ENCODE data around the gene RIMS1. TPM values are rescaled to one million over a fixed set of nuclear protein-coding genes. Genes with fewer than 3 reads are reported as not detected.
"Not testable (repeated sequence)": the region's sequence is repeated elsewhere in the genome, so short reads cannot be mapped to it uniquely, and the experiment has no call there.

The RIMS1 gene
- total and polyA plus RNA-seq, 4 donors, result 0.09 to 0.17 TPM; not detected in 2

- TF ChIP-seq CTCF (IDR thresholded peaks at IDR 0.05; ENCODE audit: low read depth, low read length, missing input control) (no peak), REST (IDR thresholded peaks at IDR 0.05) (no peak), HNF4G (IDR thresholded peaks at IDR 0.05) (no peak), FOXA1 (IDR thresholded peaks at IDR 0.05) (no peak)
These were observed 438.2 kb downstream of the RIMS1 start (continued) for GRCh38 chr6:72324591-72324990.

- TF ChIP-seq REST (IDR thresholded peaks at IDR 0.05) (no peak), SP1 (IDR thresholded peaks at IDR 0.05) (no peak), MAX (IDR thresholded peaks at IDR 0.05) (no peak), ZBTB33 (IDR thresholded peaks at IDR 0.05) (no peak), ATF3 (IDR thresholded peaks at IDR 0.05) (no peak), YY1 (IDR thresholded peaks at IDR 0.05) (no peak), CTCF (IDR thresholded peaks at IDR 0.05; ENCODE audit: low read depth, low read length, missing input control) (no peak), JUND (IDR thresholded peaks at IDR 0.05) (no peak)
- Histone ChIP-seq H3K27ac (ENCODE audit: low read depth in 1 of 2, low read length in 2 of 2) (no peak overlapping the region), H3K27me3 (ENCODE audit: control insufficient read depth in 4 of 4, insufficient read depth in 4 of 4, low read length in 3 of 4) (peaks cover 0 to 4% (median 0%) of the 10 kb centered on the region in 4 donors), H3K9me3 (ENCODE audit: control insufficient read depth in 4 of 4, low read length in 3 of 4) (no peaks in the 10 kb centered on the region), H3K4me3 (ENCODE audit: low read depth in 1 of 3, low read length in 3 of 3) (no peak overlapping the region), H3K4me1 (ENCODE audit: control insufficient read depth in 4 of 4, insufficient read depth in 4 of 4, low read length in 3 of 4) (no peaks in the 10 kb centered on the region), H3K36me3 (ENCODE audit: control insufficient read depth in 4 of 4, insufficient read depth in 3 of 4, low read depth in 1 of 4, low read length in 3 of 4) (no peaks in the 10 kb centered on the region), H3K9ac (ENCODE audit: low read depth in 1 of 2, low read length in 2 of 2) (no peak overlapping the region)
- no peak for DNase-seq (ENCODE audit: low spot score)
- WGBS, result 67% methylated on average over 1 of the region's 1 CpG
These were observed 442.4 kb downstream of the RIMS1 start for GRCh38 chr6:72328775-72329174.

- not testable (repeated sequence) for H3K27ac ChIP-seq (ENCODE audit: low read depth in 1 of 2, low read length in 2 of 2); H3K27me3 ChIP-seq (ENCODE audit: control insufficient read depth in 4 of 4, insufficient read depth in 4 of 4, low read length in 3 of 4); H3K4me3 ChIP-seq (ENCODE audit: low read depth in 1 of 3, low read length in 3 of 3); H3K4me1 ChIP-seq (ENCODE audit: control insufficient read depth in 4 of 4, insufficient read depth in 4 of 4, low read length in 3 of 4); H3K9ac ChIP-seq (ENCODE audit: low read depth in 1 of 2, low read length in 2 of 2); H3K36me3 ChIP-seq (ENCODE audit: control insufficient read depth in 4 of 4, insufficient read depth in 3 of 4, low read depth in 1 of 4, low read length in 3 of 4); H3K9me3 ChIP-seq (ENCODE audit: control insufficient read depth in 4 of 4, low read length in 3 of 4); DNase-seq (ENCODE audit: low spot score)
- WGBS, result 90% methylated on average over 2 of the region's 2 CpGs
These were observed 448.9 kb downstream of the RIMS1 start for GRCh38 chr6:72335203-72335602.

All from liver (tissue), 9 donors.